ENCODE measurements around the gene LGALS13. TPM values are rescaled to one million over a fixed set of nuclear protein-coding genes. Genes with fewer than 3 reads are reported as not detected.

LGALS13 gene
- total RNA-seq, 2 donors from 2014 or later, result not detected

- Histone ChIP-seq H3K9me3 (no peaks in the 10 kb centered on the region), H3K4me1 (no peaks in the 10 kb centered on the region), H3K36me3 (no peaks in the 10 kb centered on the region), H3K27ac (no peak overlapping the region), H3K4me3 (no peak overlapping the region), H3K27me3 (no peaks in the 10 kb centered on the region), H3K9ac (ENCODE audit: low read depth in 2 of 2, low read length in 2 of 2) (no peak overlapping the region)
- no peak for DNase-seq
- intact Hi-C loops (cut with DNase I), result no loop called here
- TF ChIP-seq, protein P1, sequence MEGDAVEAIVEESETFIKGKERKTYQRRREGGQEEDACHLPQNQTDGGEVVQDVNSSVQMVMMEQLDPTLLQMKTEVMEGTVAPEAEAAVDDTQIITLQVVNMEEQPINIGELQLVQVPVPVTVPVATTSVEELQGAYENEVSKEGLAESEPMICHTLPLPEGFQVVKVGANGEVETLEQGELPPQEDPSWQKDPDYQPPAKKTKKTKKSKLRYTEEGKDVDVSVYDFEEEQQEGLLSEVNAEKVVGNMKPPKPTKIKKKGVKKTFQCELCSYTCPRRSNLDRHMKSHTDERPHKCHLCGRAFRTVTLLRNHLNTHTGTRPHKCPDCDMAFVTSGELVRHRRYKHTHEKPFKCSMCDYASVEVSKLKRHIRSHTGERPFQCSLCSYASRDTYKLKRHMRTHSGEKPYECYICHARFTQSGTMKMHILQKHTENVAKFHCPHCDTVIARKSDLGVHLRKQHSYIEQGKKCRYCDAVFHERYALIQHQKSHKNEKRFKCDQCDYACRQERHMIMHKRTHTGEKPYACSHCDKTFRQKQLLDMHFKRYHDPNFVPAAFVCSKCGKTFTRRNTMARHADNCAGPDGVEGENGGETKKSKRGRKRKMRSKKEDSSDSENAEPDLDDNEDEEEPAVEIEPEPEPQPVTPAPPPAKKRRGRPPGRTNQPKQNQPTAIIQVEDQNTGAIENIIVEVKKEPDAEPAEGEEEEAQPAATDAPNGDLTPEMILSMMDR (IDR thresholded peaks at IDR 0.05), result no peak
Measured at GRCh38 chr19:39637891-39638290, 35.6 kb downstream of the LGALS13 start.

GRCh38 chr19:39641773-39642172 is 39.4 kb downstream of the LGALS13 start:
- TF ChIP-seq, protein P1 (IDR thresholded peaks at IDR 0.05), result no peak
- no peaks in the 10 kb centered on the region for H3K4me1 ChIP-seq
- no peaks in the 10 kb centered on the region for H3K36me3 ChIP-seq
- H3K9me3 ChIP-seq, result no peaks in the 10 kb centered on the region
- intact Hi-C loops (cut with DNase I), result no loop called here
- no peak overlapping the region for H3K4me3 ChIP-seq
- no peak overlapping the region for H3K9ac ChIP-seq (ENCODE audit: low read depth in 2 of 2, low read length in 2 of 2)
- no peaks in the 10 kb centered on the region for H3K27me3 ChIP-seq
- DNase-seq, result no peak
- no peak overlapping the region for H3K27ac ChIP-seq

GRCh38 chr19:39643591-39643990 is 41.3 kb downstream of the LGALS13 start:
- Histone ChIP-seq H3K4me3 (no peak overlapping the region), H3K9me3 (no peaks in the 10 kb centered on the region), H3K36me3 (no peaks in the 10 kb centered on the region), H3K9ac (ENCODE audit: low read depth in 2 of 2, low read length in 2 of 2) (no peak overlapping the region), H3K27ac (no peak overlapping the region), H3K4me1 (no peaks in the 10 kb centered on the region), H3K27me3 (no peaks in the 10 kb centered on the region)
- intact Hi-C loops (cut with DNase I), result no loop called here
- DNase-seq, result no peak
- TF ChIP-seq, protein P1 (IDR thresholded peaks at IDR 0.05), result no peak

DNA sequence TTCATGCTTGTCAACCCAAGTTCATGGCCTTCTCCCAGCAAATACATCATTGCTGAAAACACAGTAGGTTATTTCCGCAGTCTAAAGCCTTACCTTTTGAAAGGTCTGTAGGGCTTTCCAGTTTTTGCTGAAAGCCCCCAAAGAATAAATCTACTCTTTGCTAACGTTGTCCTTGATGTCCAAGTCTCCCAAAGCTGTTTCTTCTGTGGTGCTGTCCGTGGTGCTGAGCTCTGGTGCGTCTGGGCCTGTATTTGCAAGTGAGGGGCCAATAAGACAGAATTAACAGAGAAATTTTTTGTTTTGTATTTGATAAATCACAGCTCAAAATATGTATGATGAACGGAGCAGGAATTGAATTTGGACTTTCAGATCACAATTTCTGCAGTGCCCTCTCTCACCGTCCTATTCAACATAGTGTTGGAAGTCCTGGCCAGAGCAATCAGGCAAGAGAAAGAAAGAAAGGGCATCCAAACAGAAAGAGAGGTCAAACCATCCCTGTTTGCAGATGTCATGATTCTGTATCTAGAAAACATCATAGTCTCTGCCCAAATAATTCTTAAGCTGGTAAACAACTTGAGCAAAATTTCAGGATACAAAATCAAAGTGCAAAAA is 43.6 kb downstream of the LGALS13 start:
- Histone ChIP-seq H3K4me1 (no peaks in the 10 kb centered on the region), H3K36me3 (no peaks in the 10 kb centered on the region), H3K4me3 (no peak overlapping the region), H3K27me3 (no peaks in the 10 kb centered on the region), H3K9ac (ENCODE audit: low read depth in 2 of 2, low read length in 2 of 2) (no peak overlapping the region), H3K9me3 (no peaks in the 10 kb centered on the region), H3K27ac (no peak overlapping the region)
- intact Hi-C loops (cut with DNase I), result no loop called here
- DNase-seq, result no peak
- TF ChIP-seq, protein P1 (IDR thresholded peaks at IDR 0.05), result no peak

DNA sequence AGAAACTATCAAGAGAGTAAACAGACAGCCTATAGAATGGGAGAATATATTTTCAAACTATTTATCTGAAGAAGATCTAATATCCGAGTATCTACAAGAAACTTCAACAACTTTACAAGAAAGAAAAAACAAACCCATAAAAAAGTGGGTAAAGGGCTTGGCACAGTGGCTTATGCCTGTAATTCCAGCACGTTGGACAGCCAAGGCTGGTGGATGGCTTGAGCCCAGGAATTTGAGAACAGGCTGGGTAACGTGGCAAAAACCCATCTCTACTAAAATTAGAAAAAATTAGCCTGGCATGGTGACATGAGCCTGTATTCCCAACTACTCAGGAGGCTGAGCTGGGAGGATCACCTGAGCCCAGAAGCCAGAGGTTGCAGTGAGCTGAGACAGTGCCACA is 45.6 kb downstream of the LGALS13 start:
- TF ChIP-seq, protein P1 (IDR thresholded peaks at IDR 0.05), result no peak
- H3K27me3 ChIP-seq, result no peaks in the 10 kb centered on the region
- no peaks in the 10 kb centered on the region for H3K4me1 ChIP-seq
- intact Hi-C loops (cut with DNase I), result no loop called here
- H3K27ac ChIP-seq, result no peak overlapping the region
- no peaks in the 10 kb centered on the region for H3K36me3 ChIP-seq
- H3K4me3 ChIP-seq, result no peak overlapping the region
- no peaks in the 10 kb centered on the region for H3K9me3 ChIP-seq
- DNase-seq, result no peak
- H3K9ac ChIP-seq (ENCODE audit: low read depth in 2 of 2, low read length in 2 of 2), result no peak overlapping the region
